Fibroblast of peridontal ligament (primary cell): ENCODE measurements around the gene NCOA4.
A peak's percentile ranks its signal among the peaks of the same experiment; 100 is the strongest.
"Not testable (repeated sequence)": the region's sequence is repeated elsewhere in the genome, so short reads cannot be mapped to it uniquely, and the experiment has no call there.

Source experiments
- DNase-seq: peaks from one replicate; pipeline ENCODE4 v3.0.0-alpha.2; 2010; ENCODE audit errors: extremely low read depth

NCOA4 gene

GRCh38 chr10:45983538-45984186, 46.8 kb downstream of the NCOA4 start:
- DNase-seq: peak; percentile 79

DNA sequence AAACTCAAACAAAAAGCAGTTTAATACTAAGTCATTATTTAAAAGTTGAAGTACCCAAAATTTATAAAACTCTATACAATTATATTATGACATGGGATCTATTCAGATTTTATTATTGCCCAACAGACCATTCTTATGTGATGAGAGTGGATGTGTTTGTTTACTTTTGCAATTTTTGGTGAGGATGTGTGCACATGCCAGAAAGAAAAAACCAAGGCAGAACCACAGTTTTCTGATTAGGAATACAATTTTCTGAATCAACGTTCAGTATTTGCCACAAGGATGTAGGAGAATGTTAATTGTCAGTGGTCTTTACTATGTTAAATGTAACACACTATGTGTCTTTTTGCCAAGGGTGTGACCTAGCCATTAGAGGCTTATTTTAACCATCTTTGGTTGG, 49.1 kb downstream of the NCOA4 start:
- DNase-seq: peak; percentile 33

DNA sequence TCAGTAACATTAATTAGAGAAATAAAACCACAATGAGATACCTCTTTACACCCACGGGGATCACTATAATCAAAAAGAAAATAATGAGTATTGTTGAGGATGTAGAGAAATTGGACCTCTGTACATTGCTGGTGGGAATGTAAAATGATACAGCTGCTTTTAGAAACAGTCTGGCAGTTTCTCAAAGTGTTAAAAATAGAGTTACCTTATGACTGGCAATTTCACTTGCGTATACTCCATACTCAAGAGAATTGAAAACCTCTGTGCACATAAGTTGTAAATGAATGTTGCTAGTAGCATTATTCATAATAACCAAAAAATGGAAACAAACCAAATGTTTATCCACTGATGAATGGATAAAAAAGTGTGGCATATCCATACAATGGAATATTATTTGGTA, 51.9 kb downstream of the NCOA4 start:
- not testable (repeated sequence) for DNase-seq

GRCh38 chr10:45974041-45974440, 56.4 kb downstream of the NCOA4 start:
- DNase-seq: not testable (repeated sequence)

DNA sequence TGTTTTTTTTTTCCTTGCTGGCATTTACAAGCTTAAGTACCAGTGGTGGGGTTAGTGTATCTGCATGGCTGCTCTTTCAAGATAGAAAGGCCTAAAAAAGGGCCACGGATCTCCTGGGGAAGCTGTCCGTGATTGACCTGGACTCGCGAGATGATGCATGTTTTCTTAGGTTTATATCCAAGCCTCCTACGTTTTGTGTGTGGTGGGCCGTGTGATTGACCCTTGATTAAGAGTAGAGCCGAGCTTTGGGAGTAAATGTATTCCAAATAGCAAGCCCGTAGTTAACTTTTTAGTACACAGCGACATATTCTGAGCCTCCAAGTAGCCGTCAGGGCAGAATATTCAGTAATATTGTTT, 57.6 kb downstream of the NCOA4 start:
- DNase-seq: peak; percentile 23

DNA sequence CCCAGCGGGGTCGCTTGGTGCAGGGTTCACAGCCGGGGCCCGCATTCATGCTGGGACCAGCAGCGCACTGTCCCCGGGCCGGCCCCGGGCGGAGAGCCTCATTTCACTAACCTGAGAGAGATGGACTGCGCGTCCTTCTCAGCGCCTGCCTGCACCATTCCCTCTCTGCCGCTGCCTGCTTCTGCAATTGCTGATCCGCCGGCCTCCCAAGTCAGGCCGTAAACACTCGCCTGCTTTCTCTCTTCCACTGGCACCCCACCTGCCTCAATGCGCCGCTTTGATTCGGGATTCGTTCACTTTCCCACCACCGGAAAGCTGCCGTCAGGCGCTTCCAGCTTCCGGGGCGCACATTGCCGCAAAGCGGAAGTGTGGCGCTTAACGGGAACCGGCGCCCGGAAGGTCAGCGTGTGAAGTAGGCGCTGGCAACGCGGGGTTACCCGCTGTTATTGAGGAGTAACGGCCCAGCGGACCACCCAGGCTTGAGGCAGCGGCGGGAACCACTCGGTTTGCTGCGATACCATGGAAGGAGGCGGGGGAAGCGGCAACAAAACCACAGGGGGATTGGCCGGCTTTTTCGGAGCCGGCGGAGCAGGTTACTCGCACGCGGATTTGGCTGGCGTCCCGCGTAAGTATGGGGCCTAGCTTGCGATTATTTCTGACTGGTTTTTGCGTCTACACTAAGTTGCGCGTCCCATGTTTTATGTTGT, 58.2 kb downstream of the NCOA4 start, which contains the start of gene TIMM23:
TIMM23 (plus strand) TSS at position 384 of the 707 bp plus-strand sequence; CDS start at position 520, 136 bp downstream.
- DNase-seq: peak; percentile 78

- DNase-seq: not testable (repeated sequence)
These were observed 58.7 kb downstream of the NCOA4 start for GRCh38 chr10:45971742-45972105.

DNA sequence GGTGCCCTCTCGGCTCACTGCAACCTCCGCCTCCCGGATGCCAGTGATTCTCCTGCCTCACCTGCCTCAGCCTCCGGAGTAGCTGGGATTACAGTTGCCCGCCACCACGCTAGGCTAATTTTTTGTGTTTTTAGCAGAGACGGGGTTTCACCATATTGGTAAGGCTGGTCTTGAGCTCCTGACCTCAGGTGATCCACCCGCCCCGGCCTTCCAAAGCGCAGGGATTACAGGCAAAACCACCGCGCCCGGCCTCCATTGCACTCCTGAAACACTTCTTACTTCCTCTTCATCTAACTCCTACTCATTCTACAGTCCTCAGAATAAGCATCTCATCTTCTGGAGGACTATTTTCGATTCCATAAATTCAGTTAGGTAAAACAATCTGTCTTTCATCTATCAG, 59.4 kb downstream of the NCOA4 start:
- DNase-seq: not testable (repeated sequence)

DNA sequence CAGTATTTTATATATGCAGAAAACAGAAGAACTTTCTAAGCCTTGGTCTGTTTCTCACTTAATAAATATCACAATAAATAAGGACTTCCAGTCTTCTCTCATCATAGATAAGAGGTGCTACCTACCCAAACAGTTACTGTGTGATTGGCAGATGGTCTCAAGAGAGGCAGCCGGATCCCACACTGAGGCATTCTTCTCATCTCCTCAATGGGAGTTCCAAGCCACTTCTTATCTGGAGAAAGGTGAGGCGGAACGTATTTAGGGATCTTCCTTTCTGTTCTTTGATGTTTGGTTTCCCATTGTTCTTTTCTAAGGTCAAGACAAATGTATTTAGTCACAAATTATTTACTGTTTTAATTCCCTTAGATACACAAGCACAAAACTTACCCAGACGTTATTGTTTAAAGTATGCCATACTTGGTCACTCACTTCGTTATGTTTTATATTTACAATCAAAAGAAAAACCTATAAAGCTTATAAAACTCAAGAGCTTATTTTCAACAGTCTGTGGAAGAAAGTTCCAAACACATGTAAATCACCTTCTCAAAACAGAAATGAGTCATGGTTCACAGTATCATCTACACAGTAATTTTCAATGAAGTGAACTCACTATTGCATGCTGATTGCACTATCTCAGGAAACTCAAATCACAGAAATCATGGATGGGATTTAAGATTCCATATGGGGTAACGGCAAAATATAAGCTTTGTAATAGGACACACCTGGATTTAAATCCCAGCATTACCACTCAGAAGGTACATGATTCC, 67.6 kb downstream of the NCOA4 start:
- not testable (repeated sequence) for DNase-seq

DNA sequence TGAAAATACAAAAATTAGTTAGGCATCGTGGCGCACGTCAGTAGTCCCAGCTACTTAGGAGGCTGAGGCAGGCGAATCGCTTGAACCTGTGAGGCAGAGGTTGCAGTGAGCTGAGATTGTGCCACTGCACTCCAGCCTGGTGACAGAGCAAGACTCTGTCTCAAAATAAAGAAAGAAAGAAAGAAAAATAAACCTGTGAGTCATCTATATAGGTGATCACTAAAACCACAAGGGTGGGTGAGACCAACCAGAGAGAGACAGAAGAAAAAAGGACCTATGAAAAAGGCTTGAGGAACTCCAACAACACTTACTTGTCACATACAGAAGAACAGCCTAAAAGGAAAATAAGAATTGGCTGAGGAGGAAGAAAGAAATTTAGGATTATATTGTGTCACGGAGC, 72.5 kb downstream of the NCOA4 start:
- not testable (repeated sequence) for DNase-seq

DNA sequence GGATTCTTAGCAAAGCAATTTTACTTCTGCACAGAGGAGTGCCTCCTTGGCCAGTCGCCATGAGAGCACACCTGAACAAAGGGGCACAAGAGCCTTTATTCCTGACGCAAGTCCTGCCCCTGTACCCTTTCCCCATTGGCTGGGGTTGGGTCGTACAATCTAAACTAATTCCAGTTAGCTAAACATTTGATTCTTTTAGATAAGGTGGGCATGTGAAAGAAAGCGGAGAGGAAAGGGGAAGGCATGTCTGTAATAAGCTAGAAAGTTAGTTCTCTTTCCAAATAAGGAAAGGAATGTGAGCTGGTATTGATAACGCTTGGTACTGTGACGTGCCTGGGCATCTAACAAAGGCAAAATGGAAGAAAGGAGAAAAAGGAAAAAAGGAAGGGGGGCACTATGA, 73.8 kb downstream of the NCOA4 start:
- not testable (repeated sequence) for DNase-seq
